ENCODE data around the gene DIAPH3. TPM values are rescaled to one million over a fixed set of nuclear protein-coding genes. Genes with fewer than 3 reads are reported as not detected.
"Not testable (repeated sequence)": the region's sequence is repeated elsewhere in the genome, so short reads cannot be mapped to it uniquely, and the experiment has no call there.

The DIAPH3 gene
- total RNA-seq, 4 donors from 2014 or later, result 0.20 to 0.30 TPM; not detected in 2

GRCh38 chr13:60094385-60095088 lies 69.2 kb downstream of the DIAPH3 start:
- WGBS, 2 donors, result 89 to 92% methylated on average over 8 of the region's 8 CpGs
- no peak for TF ChIP-seq CTCF (IDR thresholded peaks at IDR 0.05)
- TF ChIP-seq POLR2A (IDR thresholded peaks at IDR 0.05), result no peak
- no peak for TF ChIP-seq EP300 (IDR thresholded peaks at IDR 0.05)
- no peak overlapping the region for H3K4me3 ChIP-seq

GRCh38 chr13:60093425-60094019 lies 70.2 kb downstream of the DIAPH3 start:
- no peaks in the 10 kb centered on the region for H3K4me1 ChIP-seq
- no peak overlapping the region for H3K4me3 ChIP-seq
- H3K27ac ChIP-seq, result no peak overlapping the region
- H3K36me3 ChIP-seq, result no peaks in the 10 kb centered on the region
- H3K9me3 ChIP-seq, result no peaks in the 10 kb centered on the region
- 87 to 91% methylated on average over 3 of the region's 3 CpGs for WGBS, 2 donors
- no peaks in the 10 kb centered on the region for H3K27me3 ChIP-seq
- no peak for DNase-seq (ENCODE audit: low spot score in 2 of 2)
- TF ChIP-seq POLR2A (IDR thresholded peaks at IDR 0.05) (no peak), CTCF (IDR thresholded peaks at IDR 0.05) (no peak), EP300 (IDR thresholded peaks at IDR 0.05) (no peak)

More at GRCh38 chr13:60094385-60095088, 69.2 kb downstream of the DIAPH3 start:
- Histone ChIP-seq H3K36me3 (no peaks in the 10 kb centered on the region), H3K27me3 (no peaks in the 10 kb centered on the region), H3K27ac (no peak overlapping the region), H3K4me1 (no peaks in the 10 kb centered on the region), H3K9me3 (no peaks in the 10 kb centered on the region)
- no peak for DNase-seq (ENCODE audit: low spot score in 2 of 2)

- Histone ChIP-seq H3K4me1 (no peaks in the 10 kb centered on the region), H3K27ac (no peak overlapping the region), H3K27me3 (no peaks in the 10 kb centered on the region), H3K36me3 (no peaks in the 10 kb centered on the region), H3K4me3 (no peak overlapping the region), H3K9me3 (no peaks in the 10 kb centered on the region)
- DNase-seq (ENCODE audit: low spot score in 2 of 2), result no peak
- WGBS, 2 donors, result 96 to 97% methylated on average over 2 of the region's 2 CpGs
- TF ChIP-seq CTCF (IDR thresholded peaks at IDR 0.05), result no peak
- TF ChIP-seq POLR2A (IDR thresholded peaks at IDR 0.05), result no peak
- TF ChIP-seq EP300 (IDR thresholded peaks at IDR 0.05), result no peak
Observed at GRCh38 chr13:60091573-60091972, 72.2 kb downstream of the DIAPH3 start.

GRCh38 chr13:60090574-60090973 lies 73.2 kb downstream of the DIAPH3 start:
- H3K4me1 ChIP-seq, result no peaks in the 10 kb centered on the region
- DNase-seq (ENCODE audit: low spot score in 2 of 2), result no peak
- H3K27me3 ChIP-seq, result no peaks in the 10 kb centered on the region
- no peaks in the 10 kb centered on the region for H3K36me3 ChIP-seq
- TF ChIP-seq POLR2A (IDR thresholded peaks at IDR 0.05), result no peak
- TF ChIP-seq EP300 (IDR thresholded peaks at IDR 0.05), result no peak
- no peaks in the 10 kb centered on the region for H3K9me3 ChIP-seq
- H3K4me3 ChIP-seq, result no peak overlapping the region
- no peak overlapping the region for H3K27ac ChIP-seq

GRCh38 chr13:60083780-60084179 lies 79.9 kb downstream of the DIAPH3 start:
- WGBS, 2 donors, result 96 to 97% methylated on average over 2 of the region's 2 CpGs
- H3K9me3 ChIP-seq; H3K27me3 ChIP-seq; DNase-seq (ENCODE audit: low spot score in 2 of 2); H3K36me3 ChIP-seq; H3K4me3 ChIP-seq; H3K27ac ChIP-seq; H3K4me1 ChIP-seq: not testable (repeated sequence)

GRCh38 chr13:60080850-60081249 lies 82.9 kb downstream of the DIAPH3 start:
- Histone ChIP-seq H3K27ac (no peak overlapping the region), H3K27me3 (no peaks in the 10 kb centered on the region), H3K36me3 (no peaks in the 10 kb centered on the region), H3K4me1 (no peaks in the 10 kb centered on the region), H3K4me3 (no peak overlapping the region), H3K9me3 (no peaks in the 10 kb centered on the region)
- no peak for TF ChIP-seq CTCF (IDR thresholded peaks at IDR 0.05)
- TF ChIP-seq EP300 (IDR thresholded peaks at IDR 0.05), result no peak
- no peak for TF ChIP-seq POLR2A (IDR thresholded peaks at IDR 0.05)
- no peak for DNase-seq (ENCODE audit: low spot score in 2 of 2)
- 83 to 90% methylated on average over 1 of the region's 1 CpG for WGBS, 2 donors
